IMR-90 (cell line): ENCODE measurements around the gene ANGEL1. TPM values are rescaled to one million over a fixed set of nuclear protein-coding genes. Genes with fewer than 3 reads are reported as not detected.

ENCODE experiments used
- ATAC-seq: fragments of 200-7000 bp; cut with Tn5 transposase; 2 replicates; pipeline ENCODE4 v1.9.1; 2020; ENCODE audit warnings: low read depth, mild to moderate bottlenecking, moderate library complexity
- BruUV-seq: library from RNA; stranded (reverse); fragments of 400-500 nt; replicated peaks from 2 replicates; lab custom pipeline; 2021; lab: Mats Ljungman, UMichigan
- CTCF ChIA-PET: fragments of 300-600 bp; formaldehyde crosslinking; extraction: SDS; loops from one replicate; lab custom pipeline; 2021; ENCODE audit warnings: antibody characterized with exemption; lab: Yijun Ruan, JAX
- POLR2A ChIA-PET: fragments of 300-600 bp; sonication (Branson Sonifier 250); formaldehyde crosslinking; loops from one replicate; lab custom pipeline; 2022; ENCODE audit warnings: antibody characterized with exemption; ENCODE audit not compliant: unreplicated experiment; lab: Charles Lee
- DNase-seq: peaks from one replicate; pipeline ENCODE4 v3.0.0; 2013
- H2AFZ ChIP-seq: replicated peaks from 2 replicates; pipeline ENCODE3; 2013; ENCODE audit warnings: low read length, mild to moderate bottlenecking; ENCODE audit not compliant: poor library complexity
- H2AK5ac ChIP-seq: 2 replicates; pipeline ENCODE4 v1.6.1; 2013; ENCODE audit warnings: low read depth, low read length, inconsistent platforms
- H2AK9ac ChIP-seq: replicated peaks from 2 replicates; pipeline ENCODE3; 2013; ENCODE audit warnings: mild to moderate bottlenecking, low read depth, low read length, moderate library complexity; ENCODE audit not compliant: poor library complexity
- H2BK120ac ChIP-seq: 2 replicates; pipeline ENCODE4 v1.6.1; 2013; ENCODE audit warnings: low read depth, low read length, inconsistent platforms
- H2BK15ac ChIP-seq: 3 replicates; pipeline ENCODE4 v1.6.1; 2013; ENCODE audit warnings: low read depth, low read length, inconsistent platforms
- H2BK20ac ChIP-seq: 2 replicates; pipeline ENCODE4 v1.6.1; 2013; ENCODE audit warnings: low read depth, mild to moderate bottlenecking, inconsistent platforms, low read length, moderate library complexity
- H2BK5ac ChIP-seq: 2 replicates; pipeline ENCODE4 v1.6.1; 2013; ENCODE audit warnings: mild to moderate bottlenecking, low read depth, low read length, inconsistent platforms; ENCODE audit not compliant: poor library complexity, severe bottlenecking
- H3K14ac ChIP-seq: replicated peaks from 2 replicates; pipeline ENCODE4 v1.6.1; 2013; ENCODE audit warnings: low read depth, low read length, inconsistent platforms
- H3K18ac ChIP-seq: 2 replicates; pipeline ENCODE4 v1.6.1; 2013; ENCODE audit warnings: low read depth, low read length, control low read depth
- H3K23ac ChIP-seq: 2 replicates; pipeline ENCODE4 v1.6.1; 2013; ENCODE audit warnings: low read depth, low read length, inconsistent platforms
- H3K27ac ChIP-seq: 2 replicates; pipeline ENCODE4 v1.5.1; 2013; ENCODE audit warnings: mild to moderate bottlenecking, control low read depth, low read length; ENCODE audit not compliant: insufficient read depth
- H3K27me3 ChIP-seq: 2 replicates; pipeline ENCODE4 v1.6.1; 2013; ENCODE audit warnings: low read length; ENCODE audit not compliant: control insufficient read depth, insufficient read depth
- H3K36me3 ChIP-seq: 2 replicates; pipeline ENCODE4 v1.6.1; 2013; ENCODE audit warnings: low read length, mixed read lengths; ENCODE audit not compliant: control insufficient read depth, insufficient read depth
- H3K4ac ChIP-seq: 2 replicates; pipeline ENCODE4 v1.6.1; 2013; ENCODE audit warnings: low read depth, low read length, inconsistent platforms
- H3K4me1 ChIP-seq: 2 replicates; pipeline ENCODE4 v1.6.1; 2013; ENCODE audit warnings: low read length, mixed read lengths; ENCODE audit not compliant: control insufficient read depth, insufficient read depth
- H3K4me2 ChIP-seq: 2 replicates; pipeline ENCODE4 v1.6.1; 2013; ENCODE audit warnings: low read depth, mild to moderate bottlenecking, control low read depth, low read length, moderate library complexity
- H3K4me3 ChIP-seq: 2 replicates; pipeline ENCODE4 v1.5.1; 2013; ENCODE audit warnings: low read depth, mild to moderate bottlenecking, control low read depth, low read length, moderate library complexity; ENCODE audit not compliant: insufficient read depth
- H3K56ac ChIP-seq: 2 replicates; pipeline ENCODE4 v1.6.1; 2013; ENCODE audit warnings: low read length, inconsistent platforms; ENCODE audit not compliant: insufficient read depth; ENCODE audit errors: extremely low read depth
- H3K79me1 ChIP-seq, 2 experiments: 2 replicates each; pipeline ENCODE4 v1.6.1; 2013; ENCODE audit warnings: low read length in 2 of 2, inconsistent platforms in 1 of 2, low read depth in 1 of 2
- H3K9ac ChIP-seq: 2 replicates; pipeline ENCODE4 v1.6.1; 2013; ENCODE audit warnings: low read depth, low read length, control low read depth
- H3K9me1 ChIP-seq: 2 replicates; pipeline ENCODE4 v1.6.1; 2013; ENCODE audit warnings: low read length, inconsistent platforms; ENCODE audit not compliant: insufficient read depth
- H3K9me3 ChIP-seq: 2 replicates; pipeline ENCODE4 v1.6.1; 2013; ENCODE audit warnings: low read length; ENCODE audit not compliant: control insufficient read depth, insufficient read depth
- H4K20me1 ChIP-seq: 2 replicates; pipeline ENCODE4 v1.6.1; 2013; ENCODE audit warnings: low read length, inconsistent platforms; ENCODE audit not compliant: insufficient read depth
- H4K5ac ChIP-seq: 2 replicates; pipeline ENCODE4 v1.6.1; 2013; ENCODE audit warnings: mild to moderate bottlenecking, low read depth, low read length, control low read depth
- H4K8ac ChIP-seq, 2 experiments: 2 replicates each; pipeline ENCODE4 v1.6.1; 2013; ENCODE audit warnings: low read depth in 2 of 2, low read length in 2 of 2, control low read depth in 1 of 2, inconsistent platforms in 1 of 2
- H4K91ac ChIP-seq: 2 replicates; pipeline ENCODE4 v1.6.1; 2013; ENCODE audit warnings: low read depth, low read length, inconsistent platforms; ENCODE audit not compliant: insufficient read depth
- CHD1 ChIP-seq: IDR thresholded peaks from 2 replicates; pipeline ENCODE4 v1.6.1; 2012; ENCODE audit warnings: low read depth, low read length, improper control_type of control experiment
- MAFK ChIP-seq: IDR thresholded peaks from 2 replicates; pipeline ENCODE4 v1.6.1; 2012; ENCODE audit warnings: low read depth, low read length, improper control_type of control experiment
- MAZ ChIP-seq: IDR thresholded peaks from 2 replicates; pipeline ENCODE4 v1.6.1; 2012; ENCODE audit warnings: low read depth, mild to moderate bottlenecking, low read length, improper control_type of control experiment, moderate library complexity, borderline replicate concordance
- NFE2L2 ChIP-seq: fragments of 150-350 bp; IDR thresholded peaks from 2 replicates; pipeline ENCODE4 v1.6.1; 2016; ENCODE audit warnings: low read depth, mild to moderate bottlenecking, low read length
- POLR2A ChIP-seq: IDR thresholded peaks from 2 replicates; pipeline ENCODE4 v1.6.1; 2012; ENCODE audit warnings: mild to moderate bottlenecking, low read depth, low read length
- RAD21 ChIP-seq: IDR thresholded peaks from 2 replicates; pipeline ENCODE4 v1.6.1; 2012; ENCODE audit warnings: low read length, improper control_type of control experiment
- RCOR1 ChIP-seq: IDR thresholded peaks from 2 replicates; pipeline ENCODE4 v1.6.1; 2012; ENCODE audit warnings: mild to moderate bottlenecking, low read length, improper control_type of control experiment; ENCODE audit not compliant: insufficient replicate concordance
- WGBS, 2 experiments: methylation state at CpG; one replicate each; pipeline versions ENCODE4 v1.1.5 to v1.1.7; 2013; ENCODE audit warnings: missing lambda C conversion rate in 2 of 2; ENCODE audit not compliant: insufficient read length in 1 of 2; ENCODE audit errors: extremely low coverage in 2 of 2; 5-methylcytosine and 5-hydroxymethylcytosine counted together
- dilution Hi-C: fragments of 300-500 bp; cut with HindIII; formaldehyde crosslinking; loops from one replicate; pipeline ENCODE4 v1.14.3; 2018; ENCODE audit warnings: low sequenced_read_pairs; ENCODE audit not compliant: unreplicated experiment
- in situ Hi-C: fragments of 300-500 bp; cut with MboI; formaldehyde crosslinking; loops from 3 replicates; pipeline ENCODE4 v1.14.3; 2019; ENCODE audit warnings: low sequenced_read_pairs, inconsistent platforms, mixed read lengths
- intact Hi-C: fragments of 100-400 bp; cut with micrococcal nuclease; formaldehyde crosslinking; loops from 2 replicates; pipeline ENCODE4 v1.10.0; 2022
- polyA plus RNA-seq, 3 experiments: library from polyadenylated mRNA; depleted of rRNA; stranded (reverse); fragments of >200 nt; gene quantifications; 2 replicates each; pipeline ENCODE4 v1.2.3, GENCODE V29; 2012; ENCODE audit warnings: low replicate concordance in 1 of 3
- total RNA-seq: library from RNA; depleted of rRNA; stranded (reverse); fragments of >200 nt; gene quantifications from 2 replicates; pipeline ENCODE4 v1.2.3, GENCODE V29; 2012
- TF ChIP-seq, protein P1 (sequence below): fragments of 150-350 bp; IDR thresholded peaks from 2 replicates; pipeline ENCODE4 v1.6.1; 2016; ENCODE audit warnings: low read depth, mild to moderate bottlenecking, low read length, moderate library complexity, borderline replicate concordance
- TF ChIP-seq, protein P2 (sequence below): fragments of 150-350 bp; IDR thresholded peaks from 2 replicates; pipeline ENCODE4 v1.6.1; 2017; ENCODE audit warnings: mild to moderate bottlenecking, antibody characterized with exemption, low read length, low read depth

ANGEL1 gene
- total and polyA plus RNA-seq, 2 of the 4 experiments (the other 2 are of a cell fraction): 4.1 to 10.0 TPM

DNA sequence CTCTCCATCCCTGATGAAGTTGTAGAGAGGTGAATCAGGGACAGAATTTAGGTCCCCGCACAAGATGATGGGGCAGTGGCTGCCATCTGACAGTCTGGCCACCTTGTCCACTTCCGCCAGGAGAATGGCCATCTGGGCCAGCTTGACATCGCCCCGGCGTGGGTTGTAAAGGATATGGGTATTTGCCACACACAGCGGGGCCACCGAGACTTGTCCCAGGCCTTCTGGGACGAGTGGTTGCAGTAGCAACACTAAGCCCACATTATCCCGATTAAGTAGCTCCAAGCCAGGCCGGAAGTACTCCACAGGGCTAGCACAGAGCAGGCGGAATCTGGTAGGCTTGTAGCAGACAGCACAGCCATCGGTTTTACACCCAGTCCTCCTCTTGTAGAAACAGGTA is 6.2 kb downstream of the ANGEL1 start:
- in situ Hi-C loops: no loop called here
- no peak overlapping the region for H2BK15ac ChIP-seq
- no peaks in the 10 kb centered on the region for H4K20me1 ChIP-seq
- ATAC-seq (no peak), DNase-seq (no peak)
- H3K36me3 ChIP-seq: peaks cover 17% of the 10 kb centered on the region
- H3K4me2 ChIP-seq: no peak overlapping the region
- H2AFZ ChIP-seq: no peak overlapping the region
- H4K5ac ChIP-seq: no peak overlapping the region
- no peaks in the 10 kb centered on the region for H3K9me3 ChIP-seq
- no peak overlapping the region for H3K23ac ChIP-seq
- intact Hi-C loops: no loop called here
- no peak overlapping the region for H2AK9ac ChIP-seq
- H3K4me1 ChIP-seq: no peaks in the 10 kb centered on the region
- H3K79me1 ChIP-seq: 0 out of 4 replicates have a peak, but pooled peaks cover 0 to 4% of the 10 kb centered on the region in 2 experiments
- POLR2A ChIA-PET: no interaction called here
- H3K9ac ChIP-seq: no peak overlapping the region
- no peak overlapping the region for H3K4ac ChIP-seq
- H3K9me1 ChIP-seq: peaks cover 2% of the 10 kb centered on the region; the same call in 1 of the 2 replicates
- H3K18ac ChIP-seq: no peak overlapping the region
- no peak overlapping the region for H3K4me3 ChIP-seq
- H3K14ac ChIP-seq: no peak overlapping the region
- H3K56ac ChIP-seq: no peak overlapping the region
- H2BK20ac ChIP-seq: no peak overlapping the region
- CTCF ChIA-PET: interaction anchor here (1.1 kb wide), 1 partner anchor 95 kb away, joined by 4 read pairs; no protein-coding TSS in a partner anchor
- 82% methylated on average over 5 of the region's 12 CpGs; no CpG with 5 or more reads in 1 of the 2 experiments for WGBS, 2 experiments
- no peak overlapping the region for H4K8ac ChIP-seq
- H2AK5ac ChIP-seq: no peak overlapping the region
- BruUV-seq: no TSS peak
- dilution Hi-C loops: no loop called here
- no peak overlapping the region for H2BK120ac ChIP-seq
- no peaks in the 10 kb centered on the region for H3K27me3 ChIP-seq
- no peak for TF ChIP-seq NFE2L2
- TF ChIP-seq MAFK: no peak
- TF ChIP-seq POLR2A: no peak
- TF ChIP-seq MAZ: no peak
- TF ChIP-seq, protein P1, sequence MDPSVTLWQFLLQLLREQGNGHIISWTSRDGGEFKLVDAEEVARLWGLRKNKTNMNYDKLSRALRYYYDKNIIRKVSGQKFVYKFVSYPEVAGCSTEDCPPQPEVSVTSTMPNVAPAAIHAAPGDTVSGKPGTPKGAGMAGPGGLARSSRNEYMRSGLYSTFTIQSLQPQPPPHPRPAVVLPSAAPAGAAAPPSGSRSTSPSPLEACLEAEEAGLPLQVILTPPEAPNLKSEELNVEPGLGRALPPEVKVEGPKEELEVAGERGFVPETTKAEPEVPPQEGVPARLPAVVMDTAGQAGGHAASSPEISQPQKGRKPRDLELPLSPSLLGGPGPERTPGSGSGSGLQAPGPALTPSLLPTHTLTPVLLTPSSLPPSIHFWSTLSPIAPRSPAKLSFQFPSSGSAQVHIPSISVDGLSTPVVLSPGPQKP: no peak
- no peak for TF ChIP-seq RAD21
- no peak for TF ChIP-seq RCOR1
- TF ChIP-seq, protein P2, sequence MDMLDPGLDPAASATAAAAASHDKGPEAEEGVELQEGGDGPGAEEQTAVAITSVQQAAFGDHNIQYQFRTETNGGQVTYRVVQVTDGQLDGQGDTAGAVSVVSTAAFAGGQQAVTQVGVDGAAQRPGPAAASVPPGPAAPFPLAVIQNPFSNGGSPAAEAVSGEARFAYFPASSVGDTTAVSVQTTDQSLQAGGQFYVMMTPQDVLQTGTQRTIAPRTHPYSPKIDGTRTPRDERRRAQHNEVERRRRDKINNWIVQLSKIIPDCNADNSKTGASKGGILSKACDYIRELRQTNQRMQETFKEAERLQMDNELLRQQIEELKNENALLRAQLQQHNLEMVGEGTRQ: no peak
- no peak for TF ChIP-seq CHD1
- H2BK5ac ChIP-seq: no peak overlapping the region
- H3K27ac ChIP-seq: no peak overlapping the region
- H4K91ac ChIP-seq: no peak overlapping the region
